Prostate gland (tissue), 2 donors: ENCODE data around the gene CKAP5. TPM values are rescaled to one million over a fixed set of nuclear protein-coding genes. Genes with fewer than 3 reads are reported as not detected.

Experiments
- DNase-seq: peaks from one replicate; pipeline ENCODE4 v3.0.0-alpha.2; 2019; ENCODE audit warnings: low spot score
- H3K27ac ChIP-seq, 2 donors: fragments of 200-600 bp; sonication (generic); 2 replicates each; pipeline ENCODE4 v1.5.1; 2017 to 2019
- H3K27me3 ChIP-seq: fragments of 200-600 bp; sonication (generic); replicated peaks from 2 replicates; pipeline ENCODE4 v1.5.1; 2019; ENCODE audit not compliant: insufficient read depth
- H3K36me3 ChIP-seq, 2 donors: fragments of 200-600 bp; sonication (generic); 1 replicate in 1 of 2; 2 replicates in 1 of 2; pipeline versions ENCODE4 v1.5.1 to v1.8.1; 2017 to 2019
- H3K4me1 ChIP-seq: fragments of 200-600 bp; sonication (generic); replicated peaks from 2 replicates; pipeline ENCODE4 v1.5.1; 2019
- H3K4me3 ChIP-seq, 2 donors: fragments of 200-600 bp; sonication (generic); 2 replicates each; pipeline ENCODE4 v1.5.1; 2017 to 2019
- H3K9me3 ChIP-seq: fragments of 200-600 bp; sonication (generic); 2 replicates; pipeline ENCODE4 v1.5.1; 2017
- CTCF ChIP-seq, 4 experiments: fragments of 200-600 bp in 2 of 4; fragments of 450-650 bp in 2 of 4; sonication (generic) in 2 of 4; IDR thresholded peaks; 1 replicate in 3 of 4; 2 replicates in 1 of 4; pipeline ENCODE4 v1.5.1; 2016 to 2019; ENCODE audit warnings: antibody characterized with exemption in 4 of 4, mild to moderate bottlenecking in 2 of 4, moderate library complexity in 2 of 4
- POLR2A ChIP-seq: fragments of 450-650 bp; IDR thresholded peaks from one replicate; pipeline ENCODE4 v1.6.1; 2016; ENCODE audit warnings: antibody characterized with exemption, mild to moderate bottlenecking
- POLR2AphosphoS5 ChIP-seq: sonication (generic); formaldehyde crosslinking; IDR thresholded peaks from one replicate; pipeline ENCODE4 v1.6.1; 2017; ENCODE audit warnings: antibody characterized with exemption
- WGBS: methylation state at CpG from one replicate; pipeline ENCODE4 v1.1.5; 2018; 5-methylcytosine and 5-hydroxymethylcytosine counted together
- intact Hi-C: fragments of 100-400 bp; cut with DNase I; formaldehyde crosslinking; loops from one replicate; pipeline ENCODE4 v1.14.2; 2022
- total RNA-seq, 2 donors: library from RNA; depleted of rRNA; stranded (reverse); fragments of >200 nt; gene quantifications; one replicate each; pipeline ENCODE4 v1.1.0, GENCODE V29; 2016

The CKAP5 gene
- total RNA-seq, 2 donors from 2014 or later: 31.6 to 58.8 TPM

GRCh38 chr11:46766656-46767055 is 79.4 kb downstream of the CKAP5 start:
- H3K36me3 ChIP-seq: peaks cover 0 to 16% of the 10 kb centered on the region in 2 donors
- no peak for DNase-seq

GRCh38 chr11:46762248-46762647 is 83.8 kb downstream of the CKAP5 start:
- Histone ChIP-seq H3K4me1 (no peaks in the 10 kb centered on the region), H3K36me3 (peaks cover 4 to 5% of the 10 kb centered on the region in 2 donors), H3K4me3 (no peak overlapping the region), H3K27me3 (no peaks in the 10 kb centered on the region), H3K9me3 (no peaks in the 10 kb centered on the region), H3K27ac (no peak overlapping the region)
- TF ChIP-seq CTCF (IDR thresholded peaks at IDR 0.05) (no peak), POLR2A (no peak), POLR2AphosphoS5 (no peak)
- no peak for DNase-seq
- intact Hi-C loops: no loop called here

More at GRCh38 chr11:46766656-46767055, 79.4 kb downstream of the CKAP5 start:
- H3K4me3 ChIP-seq: no peak overlapping the region
- H3K27ac ChIP-seq: no peak overlapping the region
- no peaks in the 10 kb centered on the region for H3K27me3 ChIP-seq
- H3K4me1 ChIP-seq: no peaks in the 10 kb centered on the region
- intact Hi-C loops: no loop called here
- no peaks in the 10 kb centered on the region for H3K9me3 ChIP-seq
- TF ChIP-seq POLR2A: no peak
- no peak for TF ChIP-seq CTCF (IDR thresholded peaks at IDR 0.05)
- no peak for TF ChIP-seq POLR2AphosphoS5
- WGBS: 95% methylated on average over 2 of the region's 2 CpGs

DNA sequence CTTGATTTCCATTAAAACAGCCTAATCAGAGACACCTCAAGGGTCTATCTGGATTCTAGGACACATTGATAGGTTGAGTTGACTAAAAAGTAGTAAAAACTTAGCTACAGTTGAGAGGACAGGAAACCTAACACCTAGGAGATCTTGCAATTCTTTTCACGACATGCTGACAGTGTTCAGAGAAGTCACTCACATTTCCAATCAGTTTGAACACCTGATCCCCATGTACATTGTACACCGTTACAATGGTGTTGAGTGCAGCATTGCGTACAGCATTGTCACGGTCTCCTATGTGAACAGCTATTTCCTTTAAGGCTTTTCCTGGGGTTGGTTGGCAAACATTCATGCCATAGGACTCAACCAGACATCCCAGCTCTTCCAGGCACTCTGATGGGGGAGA is 84.3 kb downstream of the CKAP5 start:
- intact Hi-C loops: no loop called here
- Histone ChIP-seq H3K4me1 (no peaks in the 10 kb centered on the region), H3K4me3 (no peak overlapping the region), H3K27me3 (no peaks in the 10 kb centered on the region), H3K36me3 (peaks cover 4 to 5% of the 10 kb centered on the region in 2 donors), H3K27ac (no peak overlapping the region), H3K9me3 (no peaks in the 10 kb centered on the region)
- no peak for DNase-seq
- no peak for TF ChIP-seq POLR2AphosphoS5
- no peak for TF ChIP-seq CTCF (IDR thresholded peaks at IDR 0.05)
- TF ChIP-seq POLR2A: no peak
- WGBS: 97% methylated on average over 4 of the region's 4 CpGs

GRCh38 chr11:46760429-46761128 is 85.5 kb downstream of the CKAP5 start:
- Histone ChIP-seq H3K4me3 (no peak overlapping the region), H3K27ac (no peak overlapping the region), H3K4me1 (no peaks in the 10 kb centered on the region), H3K9me3 (no peaks in the 10 kb centered on the region), H3K36me3 (peaks cover 4 to 5% of the 10 kb centered on the region in 2 donors), H3K27me3 (no peaks in the 10 kb centered on the region)
- DNase-seq: no peak
- intact Hi-C loops: no loop called here
- 95% methylated on average over 6 of the region's 6 CpGs for WGBS
- TF ChIP-seq POLR2AphosphoS5: no peak
- TF ChIP-seq CTCF (IDR thresholded peaks at IDR 0.05): no peak
- TF ChIP-seq POLR2A: no peak

DNA sequence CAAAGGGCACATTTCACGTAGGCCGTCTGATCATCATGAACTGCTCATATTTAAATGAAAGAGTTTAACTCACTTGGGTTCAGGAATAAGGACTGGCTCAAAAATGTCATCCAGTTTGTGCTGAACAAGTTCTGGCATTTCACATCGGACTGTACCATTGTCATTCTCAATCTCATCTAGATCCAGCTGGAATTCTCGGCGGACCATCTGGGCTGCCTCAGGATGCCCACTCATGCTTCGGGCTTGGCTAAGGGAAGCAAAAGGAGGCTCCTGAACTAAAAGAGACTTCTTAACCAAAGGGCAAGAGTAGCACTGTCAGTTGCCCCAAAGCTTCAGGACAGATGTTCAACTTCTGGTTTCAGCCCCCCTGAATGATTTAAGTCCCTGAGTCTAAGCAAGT is 86.9 kb downstream of the CKAP5 start:
- no peaks in the 10 kb centered on the region for H3K9me3 ChIP-seq
- TF ChIP-seq CTCF (IDR thresholded peaks at IDR 0.05): no peak
- TF ChIP-seq POLR2AphosphoS5: no peak
- no peak for TF ChIP-seq POLR2A
- H3K27me3 ChIP-seq: no peaks in the 10 kb centered on the region
- intact Hi-C loops: no loop called here
- no peaks in the 10 kb centered on the region for H3K4me1 ChIP-seq
- no peak overlapping the region for H3K27ac ChIP-seq
- peaks cover 4 to 8% of the 10 kb centered on the region in 2 donors for H3K36me3 ChIP-seq
- no peak for DNase-seq
- WGBS: 94% methylated on average over 6 of the region's 6 CpGs
- no peak overlapping the region for H3K4me3 ChIP-seq
